ENCODE results near the gene GALNT16.

DNA sequence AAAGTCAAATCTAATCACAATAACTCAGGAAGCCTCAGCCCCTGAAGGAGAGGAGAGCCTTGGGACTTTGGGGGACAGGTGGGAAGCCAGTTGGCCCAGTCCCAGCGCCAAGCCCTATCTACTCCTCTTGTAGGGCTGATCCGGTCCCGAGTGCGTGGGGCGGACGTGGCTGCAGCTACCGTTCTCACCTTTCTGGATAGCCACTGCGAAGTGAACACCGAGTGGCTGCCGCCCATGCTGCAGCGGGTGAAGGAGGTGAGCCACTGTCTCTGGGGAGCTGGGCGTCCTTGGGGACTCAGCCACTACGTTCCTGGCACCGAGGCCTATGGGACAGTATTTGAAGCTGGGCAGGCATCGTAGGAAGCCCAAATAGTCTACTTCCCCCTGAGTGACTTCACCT, 68.4 kb downstream of the GALNT16 start:
- TF ChIP-seq, protein P1, sequence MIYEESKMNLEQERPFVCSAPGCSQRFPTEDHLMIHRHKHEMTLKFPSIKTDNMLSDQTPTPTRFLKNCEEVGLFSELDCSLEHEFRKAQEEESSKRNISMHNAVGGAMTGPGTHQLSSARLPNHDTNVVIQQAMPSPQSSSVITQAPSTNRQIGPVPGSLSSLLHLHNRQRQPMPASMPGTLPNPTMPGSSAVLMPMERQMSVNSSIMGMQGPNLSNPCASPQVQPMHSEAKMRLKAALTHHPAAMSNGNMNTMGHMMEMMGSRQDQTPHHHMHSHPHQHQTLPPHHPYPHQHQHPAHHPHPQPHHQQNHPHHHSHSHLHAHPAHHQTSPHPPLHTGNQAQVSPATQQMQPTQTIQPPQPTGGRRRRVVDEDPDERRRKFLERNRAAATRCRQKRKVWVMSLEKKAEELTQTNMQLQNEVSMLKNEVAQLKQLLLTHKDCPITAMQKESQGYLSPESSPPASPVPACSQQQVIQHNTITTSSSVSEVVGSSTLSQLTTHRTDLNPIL (CRISPR knock-in tag; IDR thresholded peaks at IDR 0.05; ENCODE audit: low read depth), result no peak
- TF ChIP-seq, protein P2, sequence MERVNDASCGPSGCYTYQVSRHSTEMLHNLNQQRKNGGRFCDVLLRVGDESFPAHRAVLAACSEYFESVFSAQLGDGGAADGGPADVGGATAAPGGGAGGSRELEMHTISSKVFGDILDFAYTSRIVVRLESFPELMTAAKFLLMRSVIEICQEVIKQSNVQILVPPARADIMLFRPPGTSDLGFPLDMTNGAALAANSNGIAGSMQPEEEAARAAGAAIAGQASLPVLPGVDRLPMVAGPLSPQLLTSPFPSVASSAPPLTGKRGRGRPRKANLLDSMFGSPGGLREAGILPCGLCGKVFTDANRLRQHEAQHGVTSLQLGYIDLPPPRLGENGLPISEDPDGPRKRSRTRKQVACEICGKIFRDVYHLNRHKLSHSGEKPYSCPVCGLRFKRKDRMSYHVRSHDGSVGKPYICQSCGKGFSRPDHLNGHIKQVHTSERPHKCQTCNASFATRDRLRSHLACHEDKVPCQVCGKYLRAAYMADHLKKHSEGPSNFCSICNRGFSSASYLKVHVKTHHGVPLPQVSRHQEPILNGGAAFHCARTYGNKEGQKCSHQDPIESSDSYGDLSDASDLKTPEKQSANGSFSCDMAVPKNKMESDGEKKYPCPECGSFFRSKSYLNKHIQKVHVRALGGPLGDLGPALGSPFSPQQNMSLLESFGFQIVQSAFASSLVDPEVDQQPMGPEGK (CRISPR knock-in tag; IDR thresholded peaks at IDR 0.05; ENCODE audit: borderline replicate concordance), result no peak
- TF ChIP-seq BACH2 (CRISPR knock-in tag; IDR thresholded peaks at IDR 0.05; ENCODE audit: borderline replicate concordance) (no peak), ZFP30 (CRISPR knock-in tag; IDR thresholded peaks at IDR 0.05) (no peak), TOX (CRISPR knock-in tag; IDR thresholded peaks at IDR 0.05; ENCODE audit: borderline replicate concordance) (no peak)

Data from SK-N-SH treated with all-trans-retinoic acid at 6 μM for 48 hours (cell line).